ENCODE data around the gene KLHL10. TPM values are rescaled to one million over a fixed set of nuclear protein-coding genes. Genes with fewer than 3 reads are reported as not detected.

The KLHL10 gene
- polyA plus RNA-seq, 1 experiment = 0.06 TPM

DNA sequence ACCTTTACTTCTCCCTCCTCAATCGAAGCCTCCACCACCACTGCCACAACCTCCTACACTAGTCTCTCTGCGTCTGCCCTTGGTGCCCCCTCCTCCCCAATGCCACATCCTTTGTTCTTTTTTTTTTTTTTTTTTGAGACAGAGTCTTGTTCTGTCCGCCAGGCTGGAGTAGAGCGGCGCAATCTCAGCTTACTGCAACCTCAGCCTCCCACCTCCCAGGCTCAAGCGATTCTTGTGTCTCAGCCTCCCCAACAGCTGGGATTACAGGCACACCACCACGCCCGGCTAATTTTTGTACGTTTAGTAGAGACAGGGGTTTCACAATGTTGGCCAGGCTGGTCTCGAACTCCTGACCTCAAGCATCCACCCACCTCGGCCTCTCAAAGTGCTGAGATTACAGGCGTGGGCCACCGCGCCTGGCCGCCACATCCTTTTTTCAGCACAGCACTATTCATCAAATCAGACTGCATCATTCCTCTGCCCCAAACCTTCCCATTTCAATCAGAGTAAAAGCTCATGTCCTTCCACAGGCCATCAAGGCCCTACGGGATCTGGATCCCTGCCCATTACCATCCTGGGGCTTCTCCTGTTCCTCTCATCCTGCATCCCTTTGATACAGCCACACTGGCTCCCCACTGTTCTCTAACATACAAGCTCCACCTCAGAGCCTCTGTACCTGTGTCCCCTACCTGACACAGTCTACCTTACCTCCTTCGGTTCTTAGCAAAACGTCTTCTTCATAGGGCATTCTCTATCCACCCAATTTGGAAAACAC, 25.6 kb downstream of the KLHL10 start:
- Histone ChIP-seq H3K9me3 (ENCODE audit: control insufficient read depth, insufficient read depth, low read length) (no peaks in the 10 kb centered on the region; the same call in 1 of the 2 replicates), H3K27ac (ENCODE audit: low read depth, low read length) (no peak overlapping the region), H3K4me3 (ENCODE audit: low read depth, low read length) (peak overlapping the region; percentile 94), H3K27me3 (ENCODE audit: control insufficient read depth, insufficient read depth, low read length) (no peaks in the 10 kb centered on the region)
- CTCF ChIA-PET = interaction anchor here (0.7 to 1.3 kb wide), 2 partner anchors 126 to 167 kb away, joined by 3 to 5 read pairs; no protein-coding TSS in a partner anchor
- POLR2A ChIA-PET = interaction anchor here (0.7 to 2.5 kb wide), 4 partner anchors 10 to 67 kb away, joined by 6 to 12 read pairs (median 7); partner anchors contain the start of genes ACLY and ODAD4
- no peak for DNase-seq (ENCODE audit: low read depth, low spot score)
- TF ChIP-seq, protein P1, sequence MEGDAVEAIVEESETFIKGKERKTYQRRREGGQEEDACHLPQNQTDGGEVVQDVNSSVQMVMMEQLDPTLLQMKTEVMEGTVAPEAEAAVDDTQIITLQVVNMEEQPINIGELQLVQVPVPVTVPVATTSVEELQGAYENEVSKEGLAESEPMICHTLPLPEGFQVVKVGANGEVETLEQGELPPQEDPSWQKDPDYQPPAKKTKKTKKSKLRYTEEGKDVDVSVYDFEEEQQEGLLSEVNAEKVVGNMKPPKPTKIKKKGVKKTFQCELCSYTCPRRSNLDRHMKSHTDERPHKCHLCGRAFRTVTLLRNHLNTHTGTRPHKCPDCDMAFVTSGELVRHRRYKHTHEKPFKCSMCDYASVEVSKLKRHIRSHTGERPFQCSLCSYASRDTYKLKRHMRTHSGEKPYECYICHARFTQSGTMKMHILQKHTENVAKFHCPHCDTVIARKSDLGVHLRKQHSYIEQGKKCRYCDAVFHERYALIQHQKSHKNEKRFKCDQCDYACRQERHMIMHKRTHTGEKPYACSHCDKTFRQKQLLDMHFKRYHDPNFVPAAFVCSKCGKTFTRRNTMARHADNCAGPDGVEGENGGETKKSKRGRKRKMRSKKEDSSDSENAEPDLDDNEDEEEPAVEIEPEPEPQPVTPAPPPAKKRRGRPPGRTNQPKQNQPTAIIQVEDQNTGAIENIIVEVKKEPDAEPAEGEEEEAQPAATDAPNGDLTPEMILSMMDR (IDR thresholded peaks at IDR 0.05; ENCODE audit: low read depth, low read length) = no peak

DNA sequence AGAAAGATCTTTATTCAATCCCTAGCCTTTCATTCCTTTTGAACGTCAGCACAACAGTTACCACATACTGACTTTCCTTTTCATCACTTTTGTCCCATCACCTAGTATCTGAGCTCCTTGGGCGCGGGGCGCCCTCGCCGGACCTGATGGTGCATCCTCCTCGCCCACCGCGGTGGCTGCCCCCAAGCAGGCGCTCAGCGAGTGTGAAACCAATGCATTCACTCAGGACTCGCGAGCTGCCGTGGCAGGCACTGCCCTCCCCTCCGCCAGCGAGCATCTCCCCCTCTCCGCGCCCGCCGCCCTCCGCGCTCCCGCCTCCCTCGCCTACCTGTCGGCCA, 26.8 kb downstream of the KLHL10 start:
- Histone ChIP-seq H3K4me3 (ENCODE audit: low read depth, low read length) (peak overlapping the region; percentile 94), H3K9me3 (ENCODE audit: control insufficient read depth, insufficient read depth, low read length) (no peaks in the 10 kb centered on the region; the same call in 1 of the 2 replicates), H3K27me3 (ENCODE audit: control insufficient read depth, insufficient read depth, low read length) (no peaks in the 10 kb centered on the region), H3K27ac (ENCODE audit: low read depth, low read length) (peak overlapping the region; percentile 75)
- DNase-seq (ENCODE audit: low read depth, low spot score) = no peak
- ChIA-PET POLR2A (interaction anchor here (0.6 to 2.5 kb wide), 9 partner anchors 11 to 130 kb away, joined by 3 to 12 read pairs (median 4); partner anchors contain the start of genes ACLY, HAP1, ODAD4 and P3H4), CTCF (interaction anchor here (0.9 to 1.3 kb wide), 2 partner anchors 78 to 168 kb away, joined by 3 to 5 read pairs; partner anchors contain the start of gene JUP)
- TF ChIP-seq, protein P1 (IDR thresholded peaks at IDR 0.05; ENCODE audit: low read depth, low read length) = no peak

DNA sequence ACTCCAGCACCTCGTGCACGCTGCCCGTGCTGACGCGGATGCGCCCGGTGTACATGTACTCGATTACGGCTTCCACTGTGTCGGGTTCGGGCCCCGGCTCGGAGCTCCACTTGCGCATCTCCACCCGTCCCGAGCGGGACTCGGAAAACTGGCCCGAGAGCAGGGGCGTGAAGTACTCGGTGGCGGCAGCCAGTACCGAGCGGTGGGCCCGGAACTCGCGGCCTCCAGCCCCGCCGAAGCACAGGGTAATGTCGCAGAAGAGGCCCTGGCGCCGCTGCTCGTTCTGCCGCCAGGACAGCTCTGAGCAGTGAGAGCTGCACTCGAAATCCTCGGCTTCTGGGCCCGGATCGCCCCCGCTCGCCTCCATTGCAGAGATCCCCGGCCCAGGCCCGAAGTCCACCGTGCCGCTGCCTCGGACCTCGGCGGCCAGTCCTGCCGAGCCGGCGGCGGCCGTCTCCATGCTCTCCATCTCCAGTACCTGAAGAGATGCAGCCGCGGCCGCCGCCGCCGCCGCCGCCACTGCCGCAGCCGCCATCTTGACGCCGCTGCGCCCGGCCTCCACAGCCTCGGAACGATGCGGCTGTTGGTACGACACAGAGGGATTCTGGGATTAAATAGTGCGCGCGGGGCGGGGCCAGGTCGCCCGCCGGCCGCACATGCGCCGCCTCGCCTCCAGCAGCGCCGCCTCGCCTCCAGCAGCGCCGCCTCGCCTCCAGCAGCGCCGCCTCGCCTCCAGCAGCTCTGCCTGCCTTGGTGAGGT, 27.4 kb downstream of the KLHL10 start, which contains the start of gene KLHL11:
TSS of gene KLHL11 (minus strand) at position 588 of the 760 bp plus-strand sequence. CDS start at position 535, 53 bp downstream.
- ChIA-PET CTCF (interaction anchor here (0.6 to 1.3 kb wide), 3 partner anchors 37 to 169 kb away, joined by 3 to 5 read pairs (median 3); partner anchors contain the start of gene JUP), POLR2A (interaction anchor here (0.6 to 2.5 kb wide), 12 partner anchors 12 to 177 kb away, joined by 3 to 12 read pairs (median 4); partner anchors contain the start of genes ACLY, HAP1, ODAD4 and P3H4)
- TF ChIP-seq, protein P1 (IDR thresholded peaks at IDR 0.05; ENCODE audit: low read depth, low read length) = no peak
- H3K4me3 ChIP-seq (ENCODE audit: low read depth, low read length) = peak within 1 kb of the TSS; percentile 94
- H3K27ac ChIP-seq (ENCODE audit: low read depth, low read length) = peak within 1 kb of the TSS; percentile 75
- H3K9me3 ChIP-seq (ENCODE audit: control insufficient read depth, insufficient read depth, low read length) = no peaks in the 10 kb centered on the region; the same call in 1 of the 2 replicates
- DNase-seq (ENCODE audit: low read depth, low spot score) = peak; percentile 45
- no peaks in the 10 kb centered on the region for H3K27me3 ChIP-seq (ENCODE audit: control insufficient read depth, insufficient read depth, low read length)

DNA sequence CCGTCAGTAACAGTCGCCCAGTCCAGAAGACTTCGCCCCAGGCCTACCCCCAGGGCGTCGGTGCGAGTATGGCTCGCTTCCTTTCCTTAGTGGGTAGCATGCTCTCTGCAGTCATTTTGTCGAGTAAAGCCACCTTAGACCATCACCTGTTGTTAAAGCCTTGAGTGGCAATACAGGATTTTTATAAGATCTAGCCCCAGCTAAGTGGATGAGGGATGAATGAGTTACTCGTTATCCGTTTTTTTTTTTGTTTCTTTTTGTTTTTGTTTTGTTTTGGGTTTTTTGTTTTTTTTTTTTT, 27.9 kb downstream of the KLHL10 start:
- CTCF ChIA-PET = interaction anchor here (0.6 to 0.9 kb wide), 2 partner anchors 38 to 79 kb away, joined by 3 read pairs; partner anchors contain the start of gene JUP
- no peak for DNase-seq (ENCODE audit: low read depth, low spot score)
- no peaks in the 10 kb centered on the region; the same call in 1 of the 2 replicates for H3K9me3 ChIP-seq (ENCODE audit: control insufficient read depth, insufficient read depth, low read length)
- H3K4me3 ChIP-seq (ENCODE audit: low read depth, low read length) = peak overlapping the region; percentile 46
- H3K27ac ChIP-seq (ENCODE audit: low read depth, low read length) = no peak overlapping the region
- POLR2A ChIA-PET = interaction anchor here (0.6 to 2.5 kb wide), 10 partner anchors 12 to 177 kb away, joined by 3 to 12 read pairs (median 4); partner anchors contain the start of genes ACLY, HAP1, ODAD4 and P3H4
- H3K27me3 ChIP-seq (ENCODE audit: control insufficient read depth, insufficient read depth, low read length) = no peaks in the 10 kb centered on the region
- TF ChIP-seq, protein P1 (IDR thresholded peaks at IDR 0.05; ENCODE audit: low read depth, low read length) = no peak
